PC-3 (cell line): ENCODE measurements around the gene OTOF. TPM values are rescaled to one million over a fixed set of nuclear protein-coding genes. Genes with fewer than 3 reads are reported as not detected.

Source experiments
- ATAC-seq: fragments of 200-7000 bp; cut with Tn5 transposase; 2 replicates; pipeline ENCODE4 v1.9.1; 2020; ENCODE audit warnings: mild to moderate bottlenecking, moderate library complexity
- BruUV-seq: library from RNA; stranded (reverse); fragments of 400-500 nt; replicated peaks from 2 replicates; lab custom pipeline; 2021; lab: Mats Ljungman, UMichigan
- CTCF ChIA-PET: fragments of 300-600 bp; sonication (Branson Sonifier 250); formaldehyde crosslinking; loops from one replicate; lab custom pipeline; 2022; ENCODE audit warnings: antibody characterized with exemption; lab: Charles Lee
- POLR2A ChIA-PET: fragments of 300-600 bp; sonication (Branson Sonifier 250); formaldehyde crosslinking; loops from one replicate; lab custom pipeline; 2022; ENCODE audit warnings: antibody characterized with exemption; ENCODE audit not compliant: unreplicated experiment; lab: Charles Lee
- DNase-seq: peaks from one replicate; pipeline ENCODE4 v3.0.0-alpha.2; 2015
- H2AFZ ChIP-seq: fragments of 300-600 bp; sonication (generic); 2 replicates; pipeline ENCODE4 v1.6.0; 2016; ENCODE audit warnings: antibody characterized with exemption, low read length
- H3F3A ChIP-seq: fragments of 300-600 bp; sonication (generic); one replicate; pipeline ENCODE4 v1.6.0; 2017; ENCODE audit warnings: antibody characterized with exemption, low read length, control low read depth, mild to moderate bottlenecking; ENCODE audit not compliant: unreplicated experiment
- H3K27ac ChIP-seq: fragments of 300-600 bp; sonication (generic); 2 replicates; pipeline ENCODE4 v1.5.1; 2016; ENCODE audit warnings: mild to moderate bottlenecking, low read length
- H3K27me3 ChIP-seq: fragments of 300-600 bp; sonication (generic); 2 replicates; pipeline ENCODE4 v1.6.1; 2016; ENCODE audit warnings: low read length, mixed read lengths
- H3K36me3 ChIP-seq: fragments of 300-600 bp; sonication (generic); 2 replicates; pipeline ENCODE4 v1.6.1; 2016; ENCODE audit warnings: low read depth, mixed run types, low read length, mixed read lengths
- H3K4me1 ChIP-seq: fragments of 300-600 bp; sonication (generic); 2 replicates; pipeline ENCODE4 v1.5.1; 2016; ENCODE audit warnings: low read length; ENCODE audit not compliant: insufficient read depth
- H3K4me2 ChIP-seq: fragments of 300-600 bp; sonication (generic); 2 replicates; pipeline ENCODE4 v1.6.0; 2016; ENCODE audit warnings: low read length
- H3K4me3 ChIP-seq: fragments of 300-600 bp; sonication (generic); 2 replicates; pipeline ENCODE4 v1.5.1; 2016; ENCODE audit warnings: mild to moderate bottlenecking, low read length, mixed read lengths
- H3K79me2 ChIP-seq: fragments of 300-600 bp; sonication (generic); 2 replicates; pipeline ENCODE4 v1.6.1; 2017; ENCODE audit warnings: low read length, mixed read lengths
- H3K9ac ChIP-seq: fragments of 300-600 bp; sonication (generic); 2 replicates; pipeline ENCODE4 v1.6.0; 2016; ENCODE audit warnings: mild to moderate bottlenecking, low read length
- H3K9me2 ChIP-seq: fragments of 300-600 bp; sonication (generic); replicated peaks from 2 replicates; pipeline ENCODE4 v1.6.1; 2016; ENCODE audit warnings: mixed run types, low read length, mixed read lengths
- H3K9me3 ChIP-seq: fragments of 300-600 bp; sonication (generic); 2 replicates; pipeline ENCODE4 v1.6.1; 2016; ENCODE audit warnings: low read length, mixed read lengths
- H4K20me1 ChIP-seq: fragments of 300-600 bp; sonication (generic); 2 replicates; pipeline ENCODE4 v1.6.1; 2016; ENCODE audit warnings: low read length, mixed read lengths
- CTCF ChIP-seq: fragments of 300-600 bp; sonication (generic); conservative IDR thresholded peaks from 2 replicates; pipeline ENCODE4 v1.5.1; 2017; ENCODE audit warnings: antibody characterized with exemption, low read depth, mild to moderate bottlenecking, low read length
- EZH2 ChIP-seq: fragments of 300-600 bp; sonication (generic); IDR thresholded peaks from one replicate; pipeline ENCODE4 v1.6.1; 2017; ENCODE audit warnings: antibody characterized with exemption, mild to moderate bottlenecking, low read length; ENCODE audit not compliant: unreplicated experiment
- EZH2phosphoT487 ChIP-seq: fragments of 300-600 bp; sonication (generic); IDR thresholded peaks from 2 replicates; pipeline ENCODE4 v1.6.1; 2018; ENCODE audit warnings: mild to moderate bottlenecking, antibody characterized with exemption, low read length, borderline replicate concordance
- intact Hi-C: fragments of 100-400 bp; cut with micrococcal nuclease; formaldehyde crosslinking; loops from 2 replicates; pipeline ENCODE4 v1.9.0; 2023
- total RNA-seq: library from RNA; depleted of rRNA; stranded (reverse); fragments of >200 nt; gene quantifications from 2 replicates; pipeline ENCODE4 v1.2.3, GENCODE V29; 2014

The OTOF gene
- total RNA-seq, 1 experiment from 2014 or later: not detected

- DNase-seq: no peak
- TF ChIP-seq CTCF (no peak), EZH2 (no peak), EZH2phosphoT487 (no peak)
- H3K27me3 ChIP-seq: no peaks in the 10 kb centered on the region
- H3K36me3 ChIP-seq: no peaks in the 10 kb centered on the region
- H3K79me2 ChIP-seq: no peaks in the 10 kb centered on the region
- no peaks in the 10 kb centered on the region for H3F3A ChIP-seq
- no peak for ATAC-seq
- H3K4me2 ChIP-seq: no peak overlapping the region
- ChIA-PET CTCF (no interaction called here), POLR2A (no interaction called here)
- H3K4me1 ChIP-seq: no peaks in the 10 kb centered on the region
- H4K20me1 ChIP-seq: no peaks in the 10 kb centered on the region
- no peak overlapping the region for H3K27ac ChIP-seq
- H3K9me2 ChIP-seq: no peaks in the 10 kb centered on the region
- intact Hi-C loops: no loop called here
- H2AFZ ChIP-seq: no peak overlapping the region
- H3K4me3 ChIP-seq: no peak overlapping the region
- H3K9me3 ChIP-seq: no peaks in the 10 kb centered on the region
- BruUV-seq: no TSS peak
- no peak overlapping the region for H3K9ac ChIP-seq
These were observed 5.1 kb upstream of the OTOF start for GRCh38 chr2:26483027-26483326.

- H3K27me3 ChIP-seq: no peaks in the 10 kb centered on the region
These were observed 4.5 kb upstream of the OTOF start for GRCh38 chr2:26482211-26483026.

More at GRCh38 chr2:26482211-26483026, 4.5 kb upstream of the OTOF start:
- Histone ChIP-seq H3F3A (no peaks in the 10 kb centered on the region), H3K9ac (no peak overlapping the region), H3K79me2 (no peaks in the 10 kb centered on the region), H3K4me3 (no peak overlapping the region), H3K27ac (no peak overlapping the region), H3K9me3 (no peaks in the 10 kb centered on the region), H3K4me2 (no peak overlapping the region), H3K36me3 (no peaks in the 10 kb centered on the region), H4K20me1 (no peaks in the 10 kb centered on the region), H2AFZ (no peak overlapping the region), H3K9me2 (no peaks in the 10 kb centered on the region), H3K4me1 (no peaks in the 10 kb centered on the region)
- TF ChIP-seq EZH2 (no peak), CTCF (no peak)
- CTCF ChIA-PET: no interaction called here
- POLR2A ChIA-PET: no interaction called here
- no TSS peak for BruUV-seq
- intact Hi-C loops: no loop called here
- no peak for ATAC-seq
- no peak for DNase-seq
